ENCODE measurements around the gene PLCL1.

PLCL1 gene

DNA sequence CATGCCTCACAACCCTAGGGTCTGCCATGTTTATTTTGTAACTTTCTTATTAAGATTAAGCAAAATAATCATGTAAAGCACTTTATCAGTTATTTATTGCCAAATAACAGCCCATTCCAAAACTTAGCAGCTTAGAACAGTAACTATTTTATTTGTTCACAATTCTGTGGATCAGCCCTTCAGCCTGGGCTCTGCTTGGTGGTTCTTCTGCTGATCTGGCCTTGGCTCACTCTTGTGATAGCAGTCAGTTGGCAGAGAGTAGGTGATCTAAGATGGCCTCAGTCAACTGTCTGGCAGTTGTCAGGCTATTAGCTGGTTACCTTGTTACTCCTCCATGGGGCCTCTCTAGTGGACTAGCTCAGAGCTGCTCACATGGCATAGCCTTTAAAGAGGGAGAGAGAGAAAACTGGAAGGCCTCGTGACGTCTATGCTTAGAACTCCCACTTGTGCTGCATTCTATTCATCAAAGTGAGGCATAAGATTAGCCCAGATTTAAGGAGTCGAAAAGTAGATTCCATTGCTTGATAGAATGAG, 54.3 kb downstream of the PLCL1 start:
- FAIRE-seq = no peak

DNA sequence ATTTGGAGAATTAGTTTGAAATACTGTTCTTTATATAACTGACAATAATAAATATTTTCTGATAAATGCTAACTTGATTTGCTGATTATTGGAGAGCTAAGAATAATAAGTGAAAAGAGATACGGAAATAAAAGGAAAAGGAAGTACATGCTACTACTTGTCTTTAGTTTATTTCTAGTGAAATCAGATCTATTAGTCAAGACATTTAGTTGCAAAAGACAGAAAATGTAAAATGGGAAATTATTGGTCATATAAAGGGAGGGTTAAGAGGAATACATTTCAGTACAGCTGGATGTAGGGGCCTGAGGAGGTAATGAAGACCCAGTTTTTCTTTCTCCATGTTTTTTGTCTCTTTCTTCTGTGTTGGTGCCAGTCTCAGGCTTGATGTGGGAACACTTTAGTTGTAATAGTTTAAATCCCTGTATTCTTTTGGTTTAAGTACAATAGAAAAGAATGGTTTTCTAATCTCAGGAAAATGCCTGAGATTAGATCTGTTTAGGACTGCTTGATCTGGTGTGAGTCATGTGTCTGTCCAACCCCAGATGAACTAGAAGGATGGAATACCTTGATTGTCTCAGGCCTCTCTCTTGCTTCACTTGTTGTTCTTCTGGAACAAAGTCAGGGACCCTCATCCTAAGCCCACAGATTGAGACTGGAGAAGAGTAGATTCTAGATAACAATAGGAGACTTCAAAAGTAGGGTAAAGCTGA, 58.0 kb downstream of the PLCL1 start:
- no peak for FAIRE-seq

DNA sequence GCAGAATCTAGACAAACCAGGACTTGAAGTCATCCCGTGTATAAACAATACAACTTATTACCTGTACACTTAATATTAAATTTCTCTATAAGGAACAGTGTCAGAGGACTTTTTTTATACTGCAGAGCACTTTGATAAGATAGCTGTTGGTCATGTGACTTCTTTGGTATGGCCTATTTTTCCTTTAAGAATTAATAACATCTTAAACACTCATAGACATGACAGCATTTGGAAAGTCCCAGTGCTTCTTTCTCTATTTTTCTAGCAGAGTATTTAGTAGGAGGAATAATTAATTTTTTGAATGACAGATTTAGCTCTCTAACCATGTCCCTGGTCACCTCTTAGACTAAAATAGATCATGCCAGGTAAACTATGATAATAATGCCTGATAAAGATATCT, 59.4 kb downstream of the PLCL1 start:
- FAIRE-seq = no peak

DNA sequence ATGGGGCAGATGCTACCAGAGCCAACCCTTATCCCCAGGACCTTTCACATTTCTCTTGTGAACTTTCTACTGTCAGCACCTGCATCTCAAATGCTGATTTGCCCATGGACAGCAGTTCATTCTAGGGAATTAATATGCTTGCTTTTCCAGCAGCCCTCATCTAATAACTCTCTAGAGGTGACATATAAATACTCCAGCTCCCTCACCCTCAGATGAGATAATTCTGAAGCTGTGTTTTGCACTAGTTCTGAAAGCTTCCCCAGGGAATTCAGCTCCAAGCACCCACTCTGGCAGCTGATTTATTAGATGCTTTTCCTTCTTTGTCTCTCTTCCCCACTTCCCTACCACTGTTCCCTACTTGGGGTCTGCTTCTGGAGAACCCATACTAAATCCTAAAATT, 62.1 kb downstream of the PLCL1 start:
- no peak for FAIRE-seq

DNA sequence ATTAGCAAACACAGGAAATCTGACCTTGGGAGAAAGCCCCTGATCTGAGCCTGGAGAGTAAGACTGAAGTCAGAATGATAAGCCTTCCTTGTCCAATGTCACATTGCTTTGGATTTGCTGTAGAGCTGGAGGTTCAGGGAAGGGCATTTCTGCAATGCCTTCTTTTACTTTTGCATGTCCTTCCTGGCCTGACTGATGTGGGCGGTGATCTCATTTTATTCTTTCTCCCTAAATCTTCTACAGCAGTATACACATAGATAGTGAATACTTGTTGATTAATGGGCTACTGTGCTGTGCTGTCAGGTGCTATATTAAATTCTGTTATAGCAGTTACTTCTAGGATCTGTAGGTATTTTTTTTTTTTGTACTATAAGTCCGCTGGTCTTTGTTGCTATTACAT, 62.6 kb downstream of the PLCL1 start:
- FAIRE-seq = no peak

DNA sequence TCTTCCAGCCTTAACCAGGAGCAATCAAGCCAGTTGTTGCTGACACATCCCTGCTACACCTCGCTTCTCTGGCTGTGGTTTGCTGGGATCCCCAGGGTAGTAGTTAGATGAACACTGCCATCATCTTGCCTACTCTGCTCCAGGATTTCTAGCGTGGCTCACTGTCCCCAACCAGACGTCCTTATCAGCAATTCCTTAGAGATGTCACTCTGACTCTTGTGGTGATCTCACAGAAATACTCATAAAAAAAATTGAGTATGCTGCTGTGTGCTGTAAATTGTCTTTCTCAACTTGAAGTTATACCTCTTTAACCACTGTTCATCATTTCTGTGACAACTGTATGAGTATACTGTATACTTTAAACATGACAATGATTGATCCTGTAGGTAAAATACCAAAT, 63.2 kb downstream of the PLCL1 start:
- no peak for FAIRE-seq

DNA sequence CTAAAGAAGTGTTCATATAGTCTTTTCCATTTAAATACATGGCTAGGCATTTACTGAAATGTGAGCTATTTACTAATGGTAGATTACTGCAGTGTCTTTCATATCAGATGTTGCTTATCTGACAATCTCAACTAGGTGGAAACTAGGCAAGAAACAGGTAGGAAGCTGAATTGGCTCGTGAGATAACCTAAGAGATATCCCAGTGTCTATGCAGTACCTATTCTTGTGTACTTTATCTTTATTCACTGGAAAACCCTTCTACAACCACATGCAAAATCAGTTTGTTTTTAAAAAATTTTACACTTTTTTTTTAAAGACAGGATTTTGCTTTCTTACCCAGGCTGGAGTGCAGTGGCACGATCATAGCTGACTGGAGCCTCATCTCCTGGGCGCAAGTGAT, 63.8 kb downstream of the PLCL1 start:
- no peak for FAIRE-seq

DNA sequence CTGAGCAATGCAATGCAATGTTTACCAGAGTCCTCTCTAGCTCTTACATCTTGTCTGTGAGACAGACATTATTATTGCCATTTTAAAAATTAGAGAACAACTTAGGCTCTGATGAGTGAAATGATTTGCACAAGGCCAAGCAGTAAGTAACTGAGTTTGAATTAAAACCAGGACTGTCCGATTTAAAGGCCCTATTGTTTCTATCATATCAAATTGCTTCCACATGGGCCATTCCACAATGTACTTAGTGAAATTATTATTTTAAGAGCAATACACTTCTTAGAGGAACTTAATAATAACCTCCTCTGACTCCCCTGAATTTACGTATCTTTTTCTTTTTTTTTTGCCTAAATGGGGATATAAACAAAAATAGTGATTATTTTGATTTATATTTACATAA, 64.6 kb downstream of the PLCL1 start:
- no peak for FAIRE-seq

DNA sequence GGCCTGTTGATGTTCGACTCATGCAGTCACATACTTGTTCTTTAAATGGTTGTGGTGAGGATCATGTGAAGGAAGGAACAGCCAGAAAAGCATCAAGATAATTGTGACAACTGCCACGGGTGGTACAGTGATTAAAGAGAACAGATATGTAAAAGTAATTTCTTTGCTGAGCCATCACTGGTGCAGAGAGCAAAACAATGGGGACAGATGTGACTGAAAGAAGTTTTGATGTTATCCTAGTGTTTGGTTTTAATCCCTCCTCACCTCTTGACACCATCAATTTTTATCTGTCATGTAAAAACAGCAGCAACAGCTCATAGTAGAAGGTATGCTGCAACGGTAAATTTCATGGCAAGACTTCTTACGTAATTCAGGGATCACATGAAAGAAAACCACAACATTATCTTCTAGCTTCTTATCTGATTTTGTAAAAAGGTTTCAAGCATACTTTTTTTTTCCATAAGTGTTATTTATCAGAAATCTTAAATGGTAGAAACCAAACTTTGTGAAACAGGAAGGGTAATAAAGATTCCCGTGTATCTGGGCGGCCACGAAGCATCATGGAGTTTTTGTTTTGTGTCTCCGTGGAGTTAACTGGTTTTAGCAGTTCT, 65.2 kb downstream of the PLCL1 start:
- FAIRE-seq = no peak

DNA sequence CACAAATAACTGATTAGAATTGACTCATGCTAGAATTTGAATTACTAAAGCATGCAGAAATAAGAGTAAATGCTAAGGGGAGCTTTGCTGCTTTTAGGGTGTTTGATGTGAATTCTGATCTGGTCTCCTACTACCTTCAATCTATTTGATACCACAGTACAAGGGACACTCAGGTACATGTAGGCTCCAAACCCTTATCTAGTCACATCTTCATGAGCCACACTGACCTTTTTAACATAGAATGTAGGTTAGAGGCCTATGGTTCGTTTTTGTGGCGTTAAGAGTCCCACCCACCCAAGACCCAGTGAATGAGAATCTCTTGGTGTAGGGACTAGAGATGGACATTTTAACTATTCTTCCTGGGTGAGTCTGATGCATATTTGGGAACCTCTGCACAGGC, 65.7 kb downstream of the PLCL1 start:
- no peak for FAIRE-seq

DNA sequence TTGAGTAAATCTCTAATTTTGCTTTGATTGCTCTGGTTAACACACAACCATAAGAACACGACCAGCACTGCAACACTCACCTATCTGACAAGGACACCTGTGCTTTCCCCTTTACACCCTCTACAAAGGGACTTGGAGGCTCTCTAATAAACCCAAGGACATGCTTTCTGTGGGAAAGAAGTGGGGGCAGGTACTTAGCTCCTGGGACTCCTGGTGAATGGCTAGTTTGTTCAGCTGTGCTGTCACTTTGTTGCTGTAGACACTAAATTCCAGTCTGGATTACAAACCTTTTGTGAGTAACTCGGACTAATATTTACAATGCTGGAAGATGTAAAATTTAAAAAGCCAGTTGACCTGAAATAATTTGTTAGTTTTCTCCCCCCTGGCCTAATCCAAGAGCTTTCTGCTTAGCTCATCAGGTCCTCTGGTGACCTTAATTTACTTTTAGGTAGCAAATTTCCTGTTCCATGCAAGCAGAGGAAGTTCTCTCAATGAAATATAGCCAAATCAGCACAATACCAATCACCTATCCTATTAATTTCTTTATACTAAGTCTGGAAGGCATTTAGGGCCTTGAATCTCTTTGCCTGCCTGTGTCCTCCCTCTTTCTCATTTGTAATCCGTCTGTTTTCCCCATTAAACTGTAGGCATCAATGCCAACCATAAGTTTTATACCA, 67.5 kb downstream of the PLCL1 start:
- no peak for FAIRE-seq

DNA sequence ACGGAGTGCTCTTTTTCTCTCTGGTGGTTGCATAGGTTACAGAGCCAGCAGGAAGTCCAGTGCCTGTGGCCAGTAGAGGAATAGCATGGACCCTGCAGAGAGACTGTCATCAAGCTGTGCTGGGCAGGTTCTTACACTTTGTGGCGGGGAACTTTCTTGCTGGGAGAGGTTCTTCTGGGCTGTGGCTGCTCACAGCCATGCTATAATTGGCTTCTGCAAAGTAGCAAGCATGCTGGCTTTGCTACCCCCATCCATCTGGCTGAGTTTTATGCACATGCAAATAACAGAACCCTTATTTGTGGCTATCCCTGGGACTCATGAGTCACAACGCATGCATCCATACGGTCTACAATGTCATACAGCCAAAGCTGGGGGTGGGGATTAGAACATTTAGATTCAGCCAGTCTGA, 68.9 kb downstream of the PLCL1 start:
- no peak for FAIRE-seq

DNA sequence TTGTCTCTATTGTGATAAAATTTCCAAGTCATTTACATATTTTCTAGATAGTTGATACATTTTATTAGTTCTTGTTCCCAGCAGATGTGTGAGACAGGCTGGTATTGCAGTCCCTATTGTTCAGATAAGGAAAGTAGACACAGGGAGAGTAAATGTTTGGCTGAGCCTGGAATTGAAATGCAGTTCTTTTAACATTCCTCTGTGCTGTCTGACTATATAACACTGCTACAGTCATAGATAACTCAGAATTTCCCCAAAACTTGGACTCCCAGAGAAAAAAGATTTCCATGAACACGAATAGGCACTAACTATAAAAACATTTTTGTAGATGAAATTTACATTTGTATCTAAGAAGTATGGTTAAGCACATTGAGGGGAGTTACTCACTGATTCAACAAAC, 71.4 kb downstream of the PLCL1 start:
- no peak for FAIRE-seq

DNA sequence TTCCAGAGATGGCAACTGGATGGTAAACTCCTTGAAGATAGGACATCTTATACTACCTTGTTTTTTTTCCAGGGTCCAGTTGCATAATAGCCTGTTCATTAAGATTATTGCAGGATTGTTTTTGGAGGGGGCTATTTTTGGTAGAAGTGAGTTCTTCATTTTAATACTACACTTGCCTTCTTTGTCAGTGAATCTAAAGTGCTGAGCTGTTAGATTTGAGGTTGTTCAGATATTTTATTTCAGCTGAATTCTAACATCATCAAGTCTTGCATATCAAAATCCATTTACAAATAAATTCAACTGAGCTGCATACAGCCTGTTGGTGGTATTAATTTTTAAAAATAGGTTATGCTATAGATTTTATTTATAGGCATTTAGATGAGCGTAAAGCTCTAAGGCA, 72.1 kb downstream of the PLCL1 start:
- no peak for FAIRE-seq

DNA sequence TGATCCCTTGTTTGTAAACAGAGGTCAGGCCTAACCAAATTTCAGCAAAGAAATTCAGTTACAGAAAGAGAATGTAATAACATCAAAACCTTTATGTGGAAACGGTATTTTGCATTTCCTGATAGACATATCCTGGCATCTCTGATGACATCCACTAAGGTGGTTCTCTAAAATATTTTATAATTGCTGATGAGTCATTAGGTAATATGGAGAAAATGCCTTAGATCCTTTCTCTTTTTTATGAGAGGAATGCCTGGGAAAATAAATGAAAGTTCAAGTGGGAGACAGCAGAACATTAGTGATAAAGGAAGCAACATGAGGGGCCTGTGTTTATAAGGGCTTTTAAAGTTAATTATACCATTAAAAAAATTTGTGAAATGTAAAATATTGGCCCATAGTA, 72.6 kb downstream of the PLCL1 start:
- no peak for FAIRE-seq

DNA sequence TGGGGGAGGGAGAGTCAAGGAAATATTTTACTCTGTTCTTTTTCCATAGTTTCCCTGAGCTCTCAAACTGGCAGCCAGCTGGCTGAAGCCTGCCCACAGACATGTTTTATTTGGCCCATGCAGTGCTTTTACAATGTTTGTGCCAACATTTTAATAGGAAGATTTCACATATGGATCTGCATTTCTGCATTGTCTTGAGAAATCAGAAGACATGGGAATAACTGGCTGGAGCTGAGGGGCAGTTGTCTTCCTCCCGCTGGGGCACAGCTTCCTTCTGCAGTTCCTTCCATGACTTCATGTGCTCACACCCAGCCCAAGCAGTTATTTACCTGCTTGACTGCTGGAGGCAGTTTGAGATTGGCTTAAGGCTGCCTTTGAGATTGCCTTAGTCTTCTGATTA, 74.4 kb downstream of the PLCL1 start:
- FAIRE-seq = no peak

DNA sequence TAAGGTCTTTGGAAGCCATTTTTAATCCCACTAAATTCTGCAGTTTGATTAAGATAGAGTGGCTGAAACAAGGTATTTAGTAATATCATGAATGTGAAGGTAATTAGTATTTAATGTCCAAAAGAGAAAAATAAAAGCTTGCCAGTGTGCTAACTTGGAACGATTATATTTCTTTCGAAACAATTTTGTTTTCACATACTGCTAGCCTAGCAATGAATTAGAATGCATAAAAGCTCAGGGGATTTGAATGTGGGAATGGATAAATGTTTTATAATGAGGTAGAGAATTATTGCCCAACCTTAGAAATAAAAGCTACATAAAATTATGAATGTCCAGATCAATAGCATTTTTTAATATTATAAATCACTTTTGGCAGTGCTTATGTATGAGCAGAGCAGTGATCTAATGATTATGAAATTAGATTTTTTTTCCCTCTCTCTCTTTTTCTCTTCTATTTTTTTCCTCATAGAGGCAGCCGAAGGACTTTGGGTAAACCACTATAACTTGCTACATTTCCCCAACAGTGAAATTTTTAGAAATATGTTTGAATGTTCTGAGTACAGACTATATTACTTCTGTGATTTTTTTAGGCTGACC, 75.5 kb downstream of the PLCL1 start:
- no peak for FAIRE-seq

DNA sequence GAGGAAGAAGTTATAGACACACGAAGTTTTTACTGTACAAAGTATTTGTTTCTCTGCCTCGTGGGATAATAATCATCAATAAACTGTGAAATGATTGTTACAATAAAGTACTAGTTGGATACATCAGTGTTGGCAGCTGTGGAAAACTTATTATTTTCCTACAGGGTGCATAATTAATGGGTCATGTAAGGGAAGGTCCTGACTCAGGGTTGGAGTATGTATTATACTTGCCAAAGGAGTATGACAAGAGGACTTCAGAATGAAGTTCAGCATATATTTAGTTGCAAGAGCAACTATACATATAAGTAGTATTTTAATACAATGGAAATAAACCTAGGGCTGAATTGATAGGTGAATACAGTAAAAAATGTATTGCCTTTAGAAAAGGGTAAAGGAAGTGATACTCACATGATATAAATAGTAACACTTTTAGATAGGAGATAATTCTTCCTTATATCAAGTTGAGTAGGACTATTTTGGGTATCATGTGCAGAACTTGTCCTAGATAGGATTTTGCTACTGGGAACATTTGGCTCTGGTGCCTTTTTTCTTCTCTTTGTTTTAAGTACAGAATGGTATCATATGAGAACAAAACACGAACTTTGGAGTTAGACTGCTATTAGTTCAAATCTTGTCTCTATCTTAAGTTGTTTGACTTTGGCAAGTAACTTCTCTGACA, 79.1 kb downstream of the PLCL1 start:
- no peak for FAIRE-seq

DNA sequence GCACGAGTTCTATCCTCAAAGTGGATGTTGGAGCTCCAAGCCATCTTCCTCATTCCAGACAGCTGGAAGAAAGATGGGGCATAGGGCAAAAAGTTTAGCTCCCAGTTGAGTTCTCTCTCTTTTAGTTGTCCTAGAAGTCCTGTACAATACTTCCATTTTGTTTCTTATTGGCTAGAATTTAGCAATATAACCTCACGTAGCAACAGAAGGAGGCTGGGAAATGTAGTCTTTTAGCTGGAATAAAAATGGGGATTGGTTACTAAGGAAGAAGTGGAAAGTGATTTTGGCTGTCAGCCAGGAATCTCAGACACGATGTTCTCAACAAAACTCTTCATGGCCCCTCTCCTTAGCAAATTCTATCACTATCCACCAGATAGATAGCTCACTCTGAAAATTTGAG, 79.9 kb downstream of the PLCL1 start:
- FAIRE-seq = no peak

DNA sequence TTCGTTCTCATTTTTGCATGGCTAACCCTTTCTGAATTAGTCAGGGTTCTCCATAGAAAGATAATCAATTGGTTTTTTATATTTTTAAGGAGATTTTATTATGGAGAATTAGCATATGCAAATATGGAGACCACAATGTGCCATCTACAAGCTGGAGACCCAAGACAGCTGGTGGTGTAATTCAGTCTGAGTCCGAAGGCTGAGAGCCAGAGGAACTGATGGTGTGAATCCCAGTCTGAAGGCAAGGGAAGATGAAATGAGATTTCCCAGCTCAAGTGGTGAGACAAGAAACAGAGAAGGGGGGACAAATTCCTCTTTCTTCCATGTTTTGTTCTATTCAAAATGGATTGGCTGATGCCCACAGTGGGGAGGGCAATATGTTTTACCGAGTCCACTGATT, 80.7 kb downstream of the PLCL1 start:
- FAIRE-seq = no peak

DNA sequence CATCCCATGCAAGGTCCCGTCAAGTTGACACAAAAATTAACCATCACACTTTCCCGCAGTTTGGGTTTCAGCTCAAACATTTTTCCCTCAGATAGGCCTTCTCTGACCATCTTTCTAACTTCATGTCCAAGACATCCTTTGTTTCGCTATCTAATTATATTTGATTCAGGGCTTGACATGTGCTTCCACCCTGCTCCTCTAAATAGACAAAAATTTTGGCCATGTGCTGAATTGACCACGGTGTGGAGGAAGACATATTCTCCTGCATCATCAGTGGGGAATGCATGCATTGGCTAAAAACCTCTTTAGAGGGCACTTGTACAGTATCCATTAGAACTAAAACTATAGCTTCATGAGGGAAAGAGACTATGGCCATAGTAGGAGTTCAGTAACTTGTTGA, 81.2 kb downstream of the PLCL1 start:
- FAIRE-seq = no peak

DNA sequence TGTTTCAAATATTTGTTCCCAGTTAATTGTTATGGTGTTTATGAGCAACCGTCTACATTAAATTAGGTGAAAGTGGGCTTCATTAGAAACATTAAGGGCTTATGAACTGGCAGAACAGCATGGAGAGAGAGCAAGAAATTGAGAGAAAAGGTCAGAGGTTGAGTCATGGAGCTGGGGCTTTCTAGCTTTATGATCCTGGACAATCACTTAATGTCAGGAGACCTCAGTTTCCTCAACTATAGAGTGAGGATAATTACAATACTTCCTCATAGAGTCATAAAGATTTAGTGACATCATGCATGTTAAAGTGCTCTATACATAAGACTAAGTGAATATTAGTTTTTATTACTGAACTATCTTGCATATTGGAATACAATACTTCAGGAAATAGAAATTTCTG, 83.9 kb downstream of the PLCL1 start:
- FAIRE-seq = no peak

DNA sequence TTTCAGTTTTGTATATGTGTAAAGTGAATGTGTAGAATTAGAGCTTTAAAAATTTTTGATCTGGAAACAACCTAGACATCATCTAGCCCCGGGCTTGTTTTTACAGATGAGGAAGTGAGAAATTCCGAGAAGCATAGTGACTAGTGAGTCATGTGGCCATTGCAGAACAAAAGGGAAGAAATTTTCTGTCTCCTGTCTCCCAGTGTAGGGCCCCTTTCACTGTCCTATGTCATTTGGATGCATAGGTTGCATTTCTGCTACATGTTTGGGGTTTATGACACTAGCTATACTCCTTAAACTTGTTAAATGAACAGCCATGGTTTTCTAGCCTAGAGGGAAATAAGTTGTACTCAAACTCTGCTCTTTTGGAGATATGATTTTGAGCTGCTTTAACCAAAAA, 84.6 kb downstream of the PLCL1 start:
- no peak for FAIRE-seq

Measured in G401.6 (cell line).